ENCODE measurements around the gene CERK. TPM values are rescaled to one million over a fixed set of nuclear protein-coding genes. Genes with fewer than 3 reads are reported as not detected.

Gene CERK
- total and polyA plus RNA-seq, 11 donors, result 17.8 to 125 (median 72.3) TPM

DNA sequence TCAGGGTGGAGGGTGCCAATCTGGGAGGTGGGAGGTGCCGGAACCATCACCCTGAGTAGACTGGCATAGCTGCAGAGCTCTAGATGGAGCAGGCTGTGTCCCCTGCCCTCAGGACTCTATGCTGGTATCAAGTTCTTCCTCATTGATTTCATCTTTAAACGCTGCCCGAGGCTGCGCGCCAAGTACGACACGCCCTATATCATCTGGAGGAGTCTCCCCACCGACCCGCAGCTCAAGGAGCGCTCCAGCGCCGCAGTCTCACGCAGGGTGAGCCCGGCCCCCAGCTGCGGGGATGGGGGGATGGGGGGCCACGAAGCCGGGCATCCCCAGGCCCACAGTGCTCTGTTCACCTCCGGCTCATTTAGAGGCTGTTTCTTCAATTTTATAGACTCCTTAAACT is 65.3 kb downstream of the CERK start:
- no peaks in the 10 kb centered on the region for H3K27me3 ChIP-seq
- no peak overlapping the region for H3K4me3 ChIP-seq
- no peaks in the 10 kb centered on the region for H3K9me3 ChIP-seq
- DNase-seq (no peak), ATAC-seq (no peak)
- intact Hi-C loops (cut with DNase I), result loop anchor here in 1 of 10 donors (5.0 kb wide), 1 partner anchor 110 kb away; no protein-coding TSS in a partner anchor
- peak overlapping the region in 1 of 12 donors; percentile 74 for H3K27ac ChIP-seq
- no peak for TF ChIP-seq POLR2A (IDR thresholded peaks at IDR 0.05)
- TF ChIP-seq, protein P1, sequence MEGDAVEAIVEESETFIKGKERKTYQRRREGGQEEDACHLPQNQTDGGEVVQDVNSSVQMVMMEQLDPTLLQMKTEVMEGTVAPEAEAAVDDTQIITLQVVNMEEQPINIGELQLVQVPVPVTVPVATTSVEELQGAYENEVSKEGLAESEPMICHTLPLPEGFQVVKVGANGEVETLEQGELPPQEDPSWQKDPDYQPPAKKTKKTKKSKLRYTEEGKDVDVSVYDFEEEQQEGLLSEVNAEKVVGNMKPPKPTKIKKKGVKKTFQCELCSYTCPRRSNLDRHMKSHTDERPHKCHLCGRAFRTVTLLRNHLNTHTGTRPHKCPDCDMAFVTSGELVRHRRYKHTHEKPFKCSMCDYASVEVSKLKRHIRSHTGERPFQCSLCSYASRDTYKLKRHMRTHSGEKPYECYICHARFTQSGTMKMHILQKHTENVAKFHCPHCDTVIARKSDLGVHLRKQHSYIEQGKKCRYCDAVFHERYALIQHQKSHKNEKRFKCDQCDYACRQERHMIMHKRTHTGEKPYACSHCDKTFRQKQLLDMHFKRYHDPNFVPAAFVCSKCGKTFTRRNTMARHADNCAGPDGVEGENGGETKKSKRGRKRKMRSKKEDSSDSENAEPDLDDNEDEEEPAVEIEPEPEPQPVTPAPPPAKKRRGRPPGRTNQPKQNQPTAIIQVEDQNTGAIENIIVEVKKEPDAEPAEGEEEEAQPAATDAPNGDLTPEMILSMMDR (IDR thresholded peaks at IDR 0.05), result no peak
- peaks cover 0 to 37% (median 16%) of the 10 kb centered on the region in 12 donors for H3K4me1 ChIP-seq
- WGBS, 4 donors, result 86 to 88% (median 87%) methylated on average over 18 of the region's 18 CpGs
- H3K36me3 ChIP-seq, result peaks cover 0 to 83% (median 51%) of the 10 kb centered on the region in 9 donors

DNA sequence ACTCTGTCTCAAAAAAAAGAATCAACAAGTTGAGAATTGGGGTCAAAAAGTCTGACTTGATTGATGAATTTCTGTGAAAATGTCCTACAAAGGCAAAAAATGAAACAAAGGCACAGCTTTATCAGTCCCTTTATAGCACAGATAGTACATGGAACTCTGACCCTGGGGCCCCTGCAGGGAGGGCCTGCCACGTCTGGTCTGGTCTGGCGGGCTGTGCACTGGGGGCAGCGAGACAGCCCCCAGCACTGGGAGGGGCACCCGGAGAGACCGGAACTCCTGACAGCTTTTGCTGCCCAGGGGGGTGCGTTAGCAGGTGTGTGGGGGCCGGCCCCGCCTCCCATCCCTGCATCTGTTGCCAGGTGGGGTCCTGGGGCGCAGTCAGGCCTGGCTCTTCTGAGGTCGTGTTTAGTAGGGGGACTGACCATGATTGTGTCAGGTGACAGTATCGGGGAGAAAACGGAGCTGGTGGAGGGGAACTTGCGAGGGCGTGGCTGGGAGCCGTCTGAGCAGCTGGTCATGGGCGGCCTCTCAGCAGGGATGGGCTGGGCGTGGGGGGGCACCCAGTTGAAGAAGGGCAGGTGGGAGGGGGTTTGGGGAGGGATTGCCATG is 66.1 kb downstream of the CERK start:
- TF ChIP-seq, protein P1 (IDR thresholded peaks at IDR 0.05), result no peak
- TF ChIP-seq POLR2A (IDR thresholded peaks at IDR 0.05), result no peak
- H3K4me3 ChIP-seq, result no peak overlapping the region
- no peak for ATAC-seq
- peaks cover 0 to 83% (median 55%) of the 10 kb centered on the region in 9 donors for H3K36me3 ChIP-seq
- H3K27me3 ChIP-seq, result no peaks in the 10 kb centered on the region
- 78 to 90% (median 87%) methylated on average over 17 of the region's 17 CpGs for WGBS, 4 donors
- peaks cover 0 to 34% (median 14%) of the 10 kb centered on the region in 12 donors for H3K4me1 ChIP-seq
- H3K27ac ChIP-seq, result peak overlapping the region in 1 of 12 donors; percentile 27
- no peak for DNase-seq
- H3K9me3 ChIP-seq, result no peaks in the 10 kb centered on the region
- intact Hi-C loops (cut with DNase I), result loop anchor here in 2 of 10 donors (2.0 to 5.0 kb wide), 2 partner anchors 109 to 110 kb away; no protein-coding TSS in a partner anchor

DNA sequence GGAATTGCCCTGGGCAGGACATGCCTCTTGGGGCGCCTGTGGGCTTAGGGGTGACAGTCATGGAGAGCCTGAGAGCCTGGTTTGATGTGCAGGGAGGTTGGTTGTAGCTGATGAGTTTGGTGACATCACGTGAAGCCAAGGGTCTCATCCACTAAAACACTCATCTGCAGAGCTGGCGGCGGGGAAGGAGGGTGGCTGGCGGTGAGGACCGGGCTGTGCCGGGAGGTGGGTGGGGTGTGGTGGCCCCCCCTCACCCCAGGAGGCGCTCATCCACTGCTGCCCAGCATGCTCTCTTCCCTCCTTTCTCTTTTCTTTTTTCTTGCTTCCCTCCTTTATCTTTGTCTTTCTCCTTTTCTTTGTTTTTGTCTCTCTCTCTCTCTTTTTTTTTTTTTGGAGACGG is 68.9 kb downstream of the CERK start:
- no peak for ATAC-seq
- Histone ChIP-seq H3K27me3 (no peaks in the 10 kb centered on the region), H3K36me3 (peaks cover 0 to 82% (median 69%) of the 10 kb centered on the region in 9 donors), H3K27ac (no peak overlapping the region), H3K4me3 (no peak overlapping the region), H3K9me3 (no peaks in the 10 kb centered on the region), H3K4me1 (peaks cover 0 to 29% (median 12%) of the 10 kb centered on the region in 12 donors)
- WGBS, 4 donors, result 86 to 93% (median 87%) methylated on average over 9 of the region's 9 CpGs
- no peak for DNase-seq
- intact Hi-C loops (cut with DNase I), result loop anchor here in 3 of 10 donors (5.0 kb wide), 2 partner anchors 97 to 107 kb away; no protein-coding TSS in a partner anchor
- TF ChIP-seq, protein P1 (IDR thresholded peaks at IDR 0.05), result no peak
- TF ChIP-seq POLR2A (IDR thresholded peaks at IDR 0.05), result no peak

DNA sequence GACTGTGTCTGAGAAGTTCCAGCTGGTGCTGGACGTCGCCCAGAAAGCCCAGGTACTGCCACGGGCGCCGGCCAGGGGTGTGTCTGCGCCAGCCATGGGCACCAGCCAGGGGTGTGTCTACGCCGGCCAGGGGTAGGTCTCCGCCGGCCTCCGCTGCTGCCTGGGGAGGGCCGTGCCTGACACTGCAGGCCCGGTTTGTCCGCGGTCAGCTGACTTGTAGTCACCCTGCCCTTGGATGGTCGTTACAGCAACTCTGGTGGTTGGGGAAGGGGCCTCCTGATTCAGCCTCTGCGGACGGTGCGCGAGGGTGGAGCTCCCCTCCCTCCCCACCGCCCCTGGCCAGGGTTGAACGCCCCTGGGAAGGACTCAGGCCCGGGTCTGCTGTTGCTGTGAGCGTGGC is 69.9 kb downstream of the CERK start:
- 83 to 93% (median 89%) methylated on average over 13 to 24 of the region's 24 CpGs for WGBS, 4 donors
- TF ChIP-seq, protein P1 (IDR thresholded peaks at IDR 0.05), result no peak
- no peak for TF ChIP-seq POLR2A (IDR thresholded peaks at IDR 0.05)
- H3K9me3 ChIP-seq, result no peaks in the 10 kb centered on the region
- H3K4me1 ChIP-seq, result peaks cover 0 to 23% (median 3%) of the 10 kb centered on the region in 12 donors
- no peak for DNase-seq
- no peaks in the 10 kb centered on the region for H3K27me3 ChIP-seq
- intact Hi-C loops (cut with DNase I), result loop anchor here in 3 of 10 donors (5.0 kb wide), 2 partner anchors 96 to 106 kb away; no protein-coding TSS in a partner anchor
- peaks cover 0 to 82% (median 66%) of the 10 kb centered on the region in 9 donors for H3K36me3 ChIP-seq
- no peak overlapping the region for H3K4me3 ChIP-seq
- H3K27ac ChIP-seq, result no peak overlapping the region
- ATAC-seq, result no peak

Data from heart left ventricle (tissue), 16 donors.